MM.1S (cell line): ENCODE measurements around the gene BANK1.

ENCODE experiments used
- DNase-seq: peaks from one replicate; pipeline ENCODE4 v3.0.0-alpha.2; 2015
- H2AFZ ChIP-seq: fragments of 300-600 bp; sonication (generic); 2 replicates; pipeline ENCODE4 v1.6.0; 2016; ENCODE audit warnings: antibody characterized with exemption, low read length
- H3F3A ChIP-seq: fragments of 300-600 bp; sonication (generic); 2 replicates; pipeline ENCODE4 v1.6.1; 2016; ENCODE audit warnings: mild to moderate bottlenecking, antibody characterized with exemption, low read length, moderate library complexity, mixed read lengths; ENCODE audit not compliant: insufficient read depth
- H3K27ac ChIP-seq: fragments of 300-600 bp; sonication (generic); 2 replicates; pipeline ENCODE4 v1.5.1; 2016; ENCODE audit warnings: mild to moderate bottlenecking, low read length
- H3K27me3 ChIP-seq: fragments of 300-600 bp; sonication (generic); replicated peaks from 2 replicates; pipeline ENCODE4 v1.6.0; 2016; ENCODE audit warnings: low read length; ENCODE audit not compliant: insufficient read depth
- H3K36me3 ChIP-seq: fragments of 300-600 bp; sonication (generic); replicated peaks from 2 replicates; pipeline ENCODE4 v1.6.1; 2016; ENCODE audit warnings: mild to moderate bottlenecking, low read length, mixed read lengths; ENCODE audit not compliant: insufficient read depth
- H3K4me1 ChIP-seq: fragments of 300-600 bp; sonication (generic); 2 replicates; pipeline ENCODE4 v1.6.1; 2016; ENCODE audit warnings: low read length, mixed read lengths
- H3K4me2 ChIP-seq: fragments of 300-600 bp; sonication (generic); 2 replicates; pipeline ENCODE4 v1.6.0; 2016; ENCODE audit warnings: low read depth, low read length
- H3K4me3 ChIP-seq: fragments of 300-600 bp; sonication (generic); 2 replicates; pipeline ENCODE4 v1.5.1; 2016; ENCODE audit warnings: low read length, mixed read lengths
- H3K79me2 ChIP-seq: fragments of 300-600 bp; sonication (generic); 2 replicates; pipeline ENCODE4 v1.6.1; 2016; ENCODE audit warnings: mixed run types, low read length, mixed read lengths
- H3K9ac ChIP-seq: fragments of 300-600 bp; sonication (generic); 2 replicates; pipeline ENCODE4 v1.6.1; 2016; ENCODE audit warnings: low read length, mixed read lengths
- H3K9me2 ChIP-seq: fragments of 300-600 bp; sonication (generic); replicated peaks from 2 replicates; pipeline ENCODE4 v1.6.1; 2016; ENCODE audit warnings: mild to moderate bottlenecking, low read length, mixed read lengths; ENCODE audit not compliant: insufficient read depth
- H3K9me3 ChIP-seq: fragments of 300-600 bp; sonication (generic); replicated peaks from 2 replicates; pipeline ENCODE4 v1.6.1; 2016; ENCODE audit warnings: mild to moderate bottlenecking, low read length, mixed read lengths; ENCODE audit not compliant: insufficient read depth
- H4K20me1 ChIP-seq: fragments of 300-600 bp; sonication (generic); 2 replicates; pipeline ENCODE4 v1.6.1; 2016; ENCODE audit warnings: mild to moderate bottlenecking, low read length, moderate library complexity, mixed read lengths; ENCODE audit not compliant: insufficient read depth
- CTCF ChIP-seq: fragments of 300-600 bp; sonication (generic); IDR thresholded peaks from 2 replicates; pipeline ENCODE4 v1.5.1; 2016; ENCODE audit warnings: antibody characterized with exemption, low read length, mixed read lengths
- EZH2 ChIP-seq: fragments of 300-600 bp; sonication (generic); optimal IDR thresholded peaks from 2 replicates; pipeline ENCODE3; 2017; ENCODE audit warnings: low read depth, mild to moderate bottlenecking, antibody characterized with exemption, low read length, mixed read lengths
- EZH2phosphoT487 ChIP-seq: fragments of 300-600 bp; sonication (generic); IDR thresholded peaks from 2 replicates; pipeline ENCODE4 v1.6.1; 2018; ENCODE audit warnings: antibody characterized with exemption, low read length

BANK1 gene

DNA sequence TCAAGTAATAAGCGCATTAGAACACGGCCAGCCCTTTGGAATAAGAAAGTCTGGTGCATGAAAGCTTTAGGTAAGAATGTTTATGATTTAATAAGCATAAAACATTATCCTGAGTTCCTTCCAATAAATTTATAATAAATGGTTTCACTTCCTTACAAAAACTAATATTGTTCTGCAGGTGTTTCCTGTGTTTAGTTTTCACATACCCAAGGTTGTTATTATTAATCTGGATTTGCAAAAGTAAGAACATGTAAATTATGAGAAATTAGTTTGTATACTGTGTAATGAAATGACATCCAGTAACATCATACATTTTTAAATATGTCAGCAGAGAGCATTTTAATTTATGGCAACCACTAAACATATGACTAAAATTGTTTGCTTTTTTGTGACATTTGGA, 72.1 kb downstream of the BANK1 start:
- Histone ChIP-seq H4K20me1 (no peaks in the 10 kb centered on the region), H3K9me3 (no peaks in the 10 kb centered on the region), H3K9ac (no peak overlapping the region), H3K79me2 (no peaks in the 10 kb centered on the region), H3K4me3 (no peak overlapping the region), H3K4me1 (peaks cover 8% of the 10 kb centered on the region; the same call in 1 of the 2 replicates), H3K27me3 (no peaks in the 10 kb centered on the region), H3K9me2 (no peaks in the 10 kb centered on the region), H3F3A (no peaks in the 10 kb centered on the region), H3K36me3 (no peaks in the 10 kb centered on the region), H3K27ac (no peak overlapping the region), H3K4me2 (peak overlapping the region; percentile 8; the same call in 1 of the 2 replicates), H2AFZ (no peak overlapping the region)
- no peak for TF ChIP-seq EZH2
- TF ChIP-seq CTCF = no peak
- TF ChIP-seq EZH2phosphoT487 = no peak
- no peak for DNase-seq

GRCh38 chr4:101864660-101865059, 74.1 kb downstream of the BANK1 start:
- Histone ChIP-seq H3K36me3 (no peaks in the 10 kb centered on the region), H3K27ac (no peak overlapping the region), H3K4me1 (peaks cover 8% of the 10 kb centered on the region; the same call in 1 of the 2 replicates), H3K4me3 (no peak overlapping the region), H3K9me3 (no peaks in the 10 kb centered on the region), H3F3A (no peaks in the 10 kb centered on the region), H4K20me1 (no peaks in the 10 kb centered on the region), H3K79me2 (no peaks in the 10 kb centered on the region), H2AFZ (no peak overlapping the region), H3K27me3 (no peaks in the 10 kb centered on the region), H3K9ac (no peak overlapping the region), H3K9me2 (no peaks in the 10 kb centered on the region), H3K4me2 (no peak overlapping the region)
- no peak for DNase-seq
- TF ChIP-seq EZH2 = no peak
- no peak for TF ChIP-seq EZH2phosphoT487
- no peak for TF ChIP-seq CTCF

- Histone ChIP-seq H3K9ac (no peak overlapping the region), H3K4me3 (no peak overlapping the region), H3K27ac (no peak overlapping the region), H3K9me2 (no peaks in the 10 kb centered on the region), H3K4me2 (no peak overlapping the region), H3K27me3 (no peaks in the 10 kb centered on the region), H2AFZ (no peak overlapping the region), H3K36me3 (no peaks in the 10 kb centered on the region), H3K79me2 (no peaks in the 10 kb centered on the region), H4K20me1 (no peaks in the 10 kb centered on the region), H3F3A (no peaks in the 10 kb centered on the region), H3K4me1 (peaks cover 8% of the 10 kb centered on the region; the same call in 1 of the 2 replicates), H3K9me3 (no peaks in the 10 kb centered on the region)
- DNase-seq = no peak
- TF ChIP-seq CTCF = no peak
- no peak for TF ChIP-seq EZH2phosphoT487
- no peak for TF ChIP-seq EZH2
Observed at GRCh38 chr4:101865501-101866062, 75.1 kb downstream of the BANK1 start.
